PC-9 (cell line): Measurements from ENCODE around the gene DUSP6. TPM values are rescaled to one million over a fixed set of nuclear protein-coding genes. Genes with fewer than 3 reads are reported as not detected.

ENCODE experiments used
- BruUV-seq: library from RNA; stranded (reverse); fragments of 400-500 nt; replicated peaks from 2 replicates; lab custom pipeline; 2021; lab: Mats Ljungman, UMichigan
- CTCF ChIA-PET: fragments of 300-600 bp; sonication (Branson Sonifier 250); formaldehyde crosslinking; loops from one replicate; lab custom pipeline; 2022; ENCODE audit warnings: antibody characterized with exemption; lab: Charles Lee
- POLR2A ChIA-PET: fragments of 300-600 bp; sonication (Branson Sonifier 250); formaldehyde crosslinking; loops from one replicate; lab custom pipeline; 2022; ENCODE audit warnings: antibody characterized with exemption; ENCODE audit not compliant: unreplicated experiment; lab: Charles Lee
- DNase-seq, 2 experiments: peaks; one replicate each; pipeline versions ENCODE4 v3.0.0 to v3.0.0-alpha.2; 2015 to 2022; ENCODE audit warnings: mixed read lengths in 1 of 2
- H2AFZ ChIP-seq: fragments of 200-600 bp; sonication (generic); 2 replicates; pipeline ENCODE4 v1.8.1; 2017; ENCODE audit warnings: antibody characterized with exemption
- H3F3A ChIP-seq: fragments of 200-600 bp; sonication (generic); 2 replicates; pipeline ENCODE4 v1.8.1; 2017; ENCODE audit warnings: antibody characterized with exemption, mild to moderate bottlenecking, low read depth; ENCODE audit not compliant: insufficient read depth
- H3K27ac ChIP-seq: fragments of 200-600 bp; sonication (generic); 2 replicates; pipeline ENCODE4 v1.6.1; 2016; ENCODE audit warnings: mixed run types
- H3K27me3 ChIP-seq: fragments of 200-600 bp; sonication (generic); 2 replicates; pipeline ENCODE4 v1.6.1; 2016; ENCODE audit warnings: low read depth, mixed run types; ENCODE audit not compliant: insufficient read depth
- H3K36me3 ChIP-seq: fragments of 200-600 bp; sonication (generic); 2 replicates; pipeline ENCODE4 v1.6.1; 2016; ENCODE audit warnings: low read depth, mixed run types
- H3K4me1 ChIP-seq: fragments of 200-600 bp; sonication (generic); replicated peaks from 2 replicates; pipeline ENCODE4 v1.6.1; 2016; ENCODE audit warnings: mixed run types; ENCODE audit not compliant: insufficient read depth
- H3K4me2 ChIP-seq: fragments of 200-600 bp; sonication (generic); 2 replicates; pipeline ENCODE4 v1.6.1; 2017; ENCODE audit warnings: mixed run types
- H3K4me3 ChIP-seq: fragments of 200-600 bp; sonication (generic); 2 replicates; pipeline ENCODE4 v1.6.1; 2016; ENCODE audit warnings: mixed run types
- H3K79me2 ChIP-seq: fragments of 200-600 bp; sonication (generic); 2 replicates; pipeline ENCODE4 v1.6.1; 2017; ENCODE audit warnings: low read depth, mixed run types
- H3K9me2 ChIP-seq: fragments of 200-600 bp; sonication (generic); 2 replicates; pipeline ENCODE4 v1.8.1; 2017; ENCODE audit warnings: mild to moderate bottlenecking; ENCODE audit not compliant: insufficient read depth
- H3K9me3 ChIP-seq: fragments of 200-600 bp; sonication (generic); 2 replicates; pipeline ENCODE4 v1.8.1; 2016; ENCODE audit warnings: low read depth; ENCODE audit not compliant: insufficient read depth
- H4K20me1 ChIP-seq: fragments of 200-600 bp; sonication (generic); 2 replicates; pipeline ENCODE4 v1.8.1; 2017; ENCODE audit not compliant: insufficient read depth
- CTCF ChIP-seq: fragments of 200-600 bp; sonication (generic); conservative IDR thresholded peaks from 2 replicates; pipeline ENCODE4 v1.6.1; 2017; ENCODE audit warnings: mixed run types, antibody characterized with exemption, mild to moderate bottlenecking, moderate library complexity
- EZH2 ChIP-seq: fragments of 200-600 bp; sonication (generic); IDR thresholded peaks from 2 replicates; pipeline ENCODE4 v1.8.0; 2017; ENCODE audit warnings: antibody characterized with exemption, low read depth
- intact Hi-C: fragments of 100-400 bp; cut with micrococcal nuclease; formaldehyde crosslinking; loops from one replicate; pipeline ENCODE4 v1.10.0; 2022; ENCODE audit not compliant: unreplicated experiment
- total RNA-seq: library from RNA; stranded (reverse); gene quantifications from 2 replicates; pipeline ENCODE4 v1.2.3, GENCODE V29; 2021

Gene DUSP6
- total RNA-seq, 1 experiment from 2014 or later: 14.1 TPM

- no peak overlapping the region for H3K4me3 ChIP-seq
- H3K27me3 ChIP-seq: no peaks in the 10 kb centered on the region
- H3K4me2 ChIP-seq: no peak overlapping the region
- H3K36me3 ChIP-seq: no peaks in the 10 kb centered on the region
- no peaks in the 10 kb centered on the region for H3K9me3 ChIP-seq
- no peak overlapping the region for H2AFZ ChIP-seq
- TF ChIP-seq CTCF (no peak), EZH2 (no peak)
- intact Hi-C loops: no loop called here
- H3K4me1 ChIP-seq: no peaks in the 10 kb centered on the region
- ChIA-PET CTCF (no interaction called here), POLR2A (interaction anchor here (0.6 kb wide), 1 partner anchor 50 kb away, joined by 4 read pairs; no protein-coding TSS in a partner anchor)
- no peak for DNase-seq
- no TSS peak for BruUV-seq
- no peaks in the 10 kb centered on the region for H3K79me2 ChIP-seq
- no peaks in the 10 kb centered on the region; the same call in 1 of the 2 replicates for H4K20me1 ChIP-seq
- H3K9me2 ChIP-seq: peaks cover 8% of the 10 kb centered on the region; the same call in 1 of the 2 replicates
- no peaks in the 10 kb centered on the region for H3F3A ChIP-seq
- no peak overlapping the region for H3K27ac ChIP-seq
Measured at GRCh38 chr12:89299417-89299816, 52.9 kb downstream of the DUSP6 start.

Other genes with a start within 250 kb of the DUSP6 start
- 3.2 and 3.7 TPM in 2 replicates for gene GALNT4, start 172.3 kb upstream of the DUSP6 start, total RNA-seq
- 11.5 and 13.6 TPM in 2 replicates for gene POC1B, start 173.5 kb upstream of the DUSP6 start, total RNA-seq